OCI-LY1 (cell line): ENCODE data around the gene ARHGEF37.

Experiments
- H2AFZ ChIP-seq: fragments of 200-600 bp; sonication (generic), shearing (Covaris generic); 2 replicates; pipeline ENCODE4 v1.6.0; 2014; ENCODE audit warnings: antibody characterized with exemption, mild to moderate bottlenecking, low read length
- H3F3A ChIP-seq: fragments of 200-600 bp; sonication (generic), shearing (Covaris generic); 2 replicates; pipeline ENCODE4 v1.6.0; 2014; ENCODE audit warnings: mild to moderate bottlenecking, antibody characterized with exemption, low read length, moderate library complexity; ENCODE audit not compliant: insufficient read depth
- H3K27ac ChIP-seq: fragments of 200-600 bp; sonication (generic); 2 replicates; pipeline ENCODE4 v1.5.1; 2014; ENCODE audit warnings: low read length, mixed run types, mild to moderate bottlenecking, low read depth; ENCODE audit not compliant: poor library complexity, severe bottlenecking
- H3K27me3 ChIP-seq: fragments of 200-600 bp; sonication (generic); 2 replicates; pipeline ENCODE4 v1.6.0; 2014; ENCODE audit warnings: antibody characterized with exemption, mild to moderate bottlenecking, low read length, moderate library complexity; ENCODE audit not compliant: insufficient read depth
- H3K36me3 ChIP-seq: fragments of 200-600 bp; sonication (generic); 2 replicates; pipeline ENCODE4 v1.6.1; 2014; ENCODE audit warnings: mild to moderate bottlenecking, antibody characterized with exemption, low read length, moderate library complexity, mixed read lengths; ENCODE audit not compliant: insufficient read depth
- H3K4me1 ChIP-seq: fragments of 200-600 bp; sonication (generic); 2 replicates; pipeline ENCODE4 v1.5.1; 2014; ENCODE audit warnings: mild to moderate bottlenecking, low read length, moderate library complexity; ENCODE audit not compliant: insufficient read depth, severe bottlenecking
- H3K4me2 ChIP-seq: fragments of 200-600 bp; sonication (generic), shearing (Covaris generic); 2 replicates; pipeline ENCODE4 v1.6.1; 2014; ENCODE audit warnings: low read length
- H3K4me3 ChIP-seq: fragments of 200-600 bp; sonication (generic); 2 replicates; pipeline ENCODE4 v1.5.1; 2014; ENCODE audit warnings: low read length, low read depth, mild to moderate bottlenecking, mixed read lengths; ENCODE audit not compliant: poor library complexity, severe bottlenecking
- H3K79me2 ChIP-seq: fragments of 200-600 bp; shearing (Covaris generic); 2 replicates; pipeline ENCODE4 v1.6.1; 2016; ENCODE audit warnings: mixed run types, low read length, mixed read lengths; ENCODE audit not compliant: insufficient read depth
- H3K9ac ChIP-seq: fragments of 200-600 bp; sonication (generic), shearing (Covaris generic); 2 replicates; pipeline ENCODE4 v1.6.1; 2014; ENCODE audit warnings: mild to moderate bottlenecking, low read length, mixed read lengths
- H3K9me2 ChIP-seq: fragments of 200-600 bp; sonication (generic), shearing (Covaris generic); 2 replicates; pipeline ENCODE4 v1.6.1; 2014; ENCODE audit warnings: low read depth, mild to moderate bottlenecking, low read length, mixed read lengths
- H3K9me3 ChIP-seq: fragments of 200-600 bp; shearing (Covaris generic); 2 replicates; pipeline ENCODE4 v1.6.1; 2014; ENCODE audit warnings: low read length, mixed read lengths
- H4K20me1 ChIP-seq: fragments of 200-600 bp; sonication (generic), shearing (Covaris generic); 2 replicates; pipeline ENCODE4 v1.6.0; 2016; ENCODE audit warnings: mild to moderate bottlenecking, low read length; ENCODE audit not compliant: insufficient read depth
- CTCF ChIP-seq: fragments of 200-600 bp; sonication (generic), shearing (Covaris generic); IDR thresholded peaks from 2 replicates; pipeline ENCODE4 v1.5.1; 2017; ENCODE audit warnings: mild to moderate bottlenecking, antibody characterized with exemption, low read length, moderate library complexity, mixed read lengths
- EZH2 ChIP-seq: fragments of 200-600 bp; sonication (generic), shearing (Covaris generic); IDR thresholded peaks from 2 replicates; pipeline ENCODE4 v1.8.0; 2017; ENCODE audit warnings: borderline replicate concordance, mixed run types, mild to moderate bottlenecking, antibody characterized with exemption, low read length, moderate library complexity, mixed read lengths

ARHGEF37 gene

GRCh38 chr5:149552553-149553160 lies 28.6 kb upstream of the ARHGEF37 start:
- Histone ChIP-seq H3K4me1 (peaks cover 25% of the 10 kb centered on the region), H3K9ac (no peak overlapping the region), H3K4me2 (no peak overlapping the region), H3K4me3 (no peak overlapping the region), H3K27ac (no peak overlapping the region), H3K36me3 (peaks cover 33% of the 10 kb centered on the region), H3K27me3 (no peaks in the 10 kb centered on the region), H4K20me1 (no peaks in the 10 kb centered on the region), H3F3A (no peaks in the 10 kb centered on the region), H3K9me2 (no peaks in the 10 kb centered on the region), H3K79me2 (peaks cover 33% of the 10 kb centered on the region), H3K9me3 (no peaks in the 10 kb centered on the region), H2AFZ (no peak overlapping the region)
- TF ChIP-seq EZH2 (no peak), CTCF (no peak)

- Histone ChIP-seq H3F3A (no peaks in the 10 kb centered on the region), H4K20me1 (no peaks in the 10 kb centered on the region), H3K79me2 (no peaks in the 10 kb centered on the region), H2AFZ (no peak overlapping the region), H3K9me3 (no peaks in the 10 kb centered on the region), H3K9ac (no peak overlapping the region), H3K4me1 (no peaks in the 10 kb centered on the region), H3K4me3 (no peak overlapping the region), H3K4me2 (no peak overlapping the region), H3K36me3 (no peaks in the 10 kb centered on the region), H3K9me2 (no peaks in the 10 kb centered on the region), H3K27ac (no peak overlapping the region), H3K27me3 (no peaks in the 10 kb centered on the region)
- TF ChIP-seq CTCF (no peak), EZH2 (no peak)
These were observed 21.6 kb upstream of the ARHGEF37 start for GRCh38 chr5:149559706-149560105.

- H2AFZ ChIP-seq: no peak overlapping the region
These were observed 19.4 kb upstream of the ARHGEF37 start for GRCh38 chr5:149561848-149562247.

More at GRCh38 chr5:149561848-149562247, 19.4 kb upstream of the ARHGEF37 start:
- no peaks in the 10 kb centered on the region for H4K20me1 ChIP-seq
- H3K27ac ChIP-seq: no peak overlapping the region
- no peak overlapping the region for H3K4me2 ChIP-seq
- H3K4me3 ChIP-seq: no peak overlapping the region
- TF ChIP-seq CTCF (no peak), EZH2 (no peak)
- no peaks in the 10 kb centered on the region for H3K36me3 ChIP-seq
- no peaks in the 10 kb centered on the region for H3K79me2 ChIP-seq
- H3F3A ChIP-seq: no peaks in the 10 kb centered on the region
- H3K27me3 ChIP-seq: no peaks in the 10 kb centered on the region
- no peaks in the 10 kb centered on the region for H3K4me1 ChIP-seq
- no peak overlapping the region for H3K9ac ChIP-seq
- no peaks in the 10 kb centered on the region for H3K9me3 ChIP-seq
- no peaks in the 10 kb centered on the region for H3K9me2 ChIP-seq
